GM12874 (cell line): ENCODE data around the gene ANAPC10.

Experiments
- TF ChIP-seq, protein P1 (sequence below): IDR thresholded peaks from 2 replicates; pipeline ENCODE4 v1.5.1; 2011; ENCODE audit warnings: low read depth, mild to moderate bottlenecking, control low read depth, low read length, moderate library complexity; ENCODE audit not compliant: insufficient read depth

The ANAPC10 gene

DNA sequence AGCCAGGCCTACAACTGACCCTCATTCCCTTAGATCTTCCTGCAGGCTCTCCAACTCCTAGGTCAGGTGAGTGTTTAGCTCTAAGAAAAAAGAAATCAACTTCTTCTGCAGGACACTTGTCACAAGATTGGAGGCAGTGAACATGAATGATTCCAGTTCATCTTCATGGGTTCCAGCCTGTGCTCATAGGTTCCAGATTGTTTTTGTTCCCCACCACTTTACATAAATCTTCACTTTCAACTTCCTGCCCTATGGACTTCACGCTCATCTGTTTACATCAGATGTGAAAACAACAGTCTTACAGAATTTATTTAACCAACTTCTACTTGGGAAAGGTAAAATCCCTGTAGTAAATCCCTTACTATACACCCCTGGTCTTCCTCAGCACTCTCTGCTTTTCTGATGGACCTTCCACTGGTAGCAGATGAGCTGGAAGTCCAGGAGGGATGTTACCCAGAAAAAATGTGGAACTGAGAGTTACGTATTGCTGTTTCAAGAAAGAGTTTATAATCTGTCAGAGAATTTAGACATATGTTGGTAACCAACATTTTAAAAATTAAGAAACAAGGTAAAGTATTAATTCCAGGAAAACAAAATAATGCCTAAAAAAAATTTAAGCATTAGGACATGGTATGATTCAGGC, 62.4 kb downstream of the ANAPC10 start:
- TF ChIP-seq, protein P1, sequence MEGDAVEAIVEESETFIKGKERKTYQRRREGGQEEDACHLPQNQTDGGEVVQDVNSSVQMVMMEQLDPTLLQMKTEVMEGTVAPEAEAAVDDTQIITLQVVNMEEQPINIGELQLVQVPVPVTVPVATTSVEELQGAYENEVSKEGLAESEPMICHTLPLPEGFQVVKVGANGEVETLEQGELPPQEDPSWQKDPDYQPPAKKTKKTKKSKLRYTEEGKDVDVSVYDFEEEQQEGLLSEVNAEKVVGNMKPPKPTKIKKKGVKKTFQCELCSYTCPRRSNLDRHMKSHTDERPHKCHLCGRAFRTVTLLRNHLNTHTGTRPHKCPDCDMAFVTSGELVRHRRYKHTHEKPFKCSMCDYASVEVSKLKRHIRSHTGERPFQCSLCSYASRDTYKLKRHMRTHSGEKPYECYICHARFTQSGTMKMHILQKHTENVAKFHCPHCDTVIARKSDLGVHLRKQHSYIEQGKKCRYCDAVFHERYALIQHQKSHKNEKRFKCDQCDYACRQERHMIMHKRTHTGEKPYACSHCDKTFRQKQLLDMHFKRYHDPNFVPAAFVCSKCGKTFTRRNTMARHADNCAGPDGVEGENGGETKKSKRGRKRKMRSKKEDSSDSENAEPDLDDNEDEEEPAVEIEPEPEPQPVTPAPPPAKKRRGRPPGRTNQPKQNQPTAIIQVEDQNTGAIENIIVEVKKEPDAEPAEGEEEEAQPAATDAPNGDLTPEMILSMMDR, result no peak

DNA sequence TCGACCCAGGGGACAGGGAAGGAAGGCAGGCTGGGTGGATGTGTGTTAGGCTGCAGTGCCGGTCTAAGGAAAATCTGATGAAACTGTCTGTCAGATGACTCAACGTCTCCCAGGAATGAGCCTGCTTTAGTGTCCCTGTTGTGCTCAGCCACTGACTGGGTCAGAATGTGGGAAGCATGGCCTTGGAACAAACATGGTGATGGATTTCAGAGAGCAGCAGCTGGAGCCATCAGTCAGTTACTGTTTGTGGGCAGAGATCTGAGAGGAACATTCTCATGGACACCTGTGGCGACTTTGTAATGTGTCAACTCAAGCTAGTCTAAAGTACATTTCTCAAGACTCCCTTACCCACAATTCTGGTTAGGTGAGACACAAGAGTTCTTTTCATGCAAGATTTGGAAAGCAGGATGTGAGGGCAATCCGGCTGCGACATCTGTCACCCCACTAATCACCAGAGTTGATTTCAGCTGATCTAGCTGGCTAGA, 63.2 kb downstream of the ANAPC10 start:
- TF ChIP-seq, protein P1, result no peak

DNA sequence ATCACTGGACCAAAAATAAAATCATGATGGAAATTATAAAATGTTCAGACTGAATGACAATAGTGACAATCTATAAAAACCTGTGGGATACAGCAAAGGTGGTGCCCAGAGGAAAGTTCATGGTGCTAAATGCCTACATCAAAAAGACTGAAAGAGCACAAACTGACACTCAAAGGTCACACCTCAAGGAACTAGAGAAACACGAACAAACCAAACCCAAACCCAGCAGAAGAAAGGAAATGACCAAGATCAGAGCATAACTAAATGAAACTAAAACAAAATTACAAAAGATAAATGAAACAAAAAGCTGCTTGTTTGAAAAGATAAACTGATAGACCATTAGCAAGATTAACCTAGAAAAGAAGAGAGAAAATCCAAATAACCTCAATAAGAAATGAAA, 78.7 kb downstream of the ANAPC10 start:
- TF ChIP-seq, protein P1, result no peak

DNA sequence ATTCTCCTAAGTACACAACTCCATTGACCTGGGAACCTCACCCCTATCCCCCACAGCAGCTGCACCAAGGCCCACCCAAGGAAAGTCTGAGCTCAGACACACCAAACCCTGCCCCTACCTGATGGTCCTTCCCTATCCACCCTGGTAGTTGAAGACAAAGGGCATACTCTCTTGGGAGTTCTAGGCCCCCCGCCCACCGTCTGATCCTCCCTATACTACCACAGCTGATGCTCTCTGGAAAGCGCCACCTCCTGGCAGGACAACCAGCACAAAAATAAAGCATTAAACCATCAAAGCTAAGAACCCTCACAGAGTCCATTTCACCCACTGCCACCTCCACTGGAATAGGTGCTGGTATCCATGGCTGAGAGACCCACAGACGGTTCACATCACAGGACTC, 83.6 kb downstream of the ANAPC10 start:
- TF ChIP-seq, protein P1, result no peak

DNA sequence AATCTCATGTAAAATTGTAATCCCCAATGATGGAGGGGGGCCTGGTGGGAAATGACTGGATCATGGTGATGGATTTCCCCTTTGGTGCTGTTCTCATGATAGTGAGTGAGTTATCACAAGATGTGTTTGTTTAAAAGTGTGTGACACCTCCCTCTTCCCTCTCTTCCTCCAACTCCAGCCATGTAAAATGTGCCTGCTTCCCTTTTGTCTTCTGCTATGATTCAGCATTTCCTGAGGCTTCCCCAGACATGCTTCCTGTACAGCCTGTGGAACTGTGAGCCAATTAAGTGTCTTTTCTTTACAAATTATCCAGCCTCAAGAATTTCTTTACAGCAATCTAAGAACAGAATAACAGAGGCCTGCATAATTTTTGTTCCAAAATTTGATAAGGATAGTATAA, 85.2 kb downstream of the ANAPC10 start:
- TF ChIP-seq, protein P1, result no peak

DNA sequence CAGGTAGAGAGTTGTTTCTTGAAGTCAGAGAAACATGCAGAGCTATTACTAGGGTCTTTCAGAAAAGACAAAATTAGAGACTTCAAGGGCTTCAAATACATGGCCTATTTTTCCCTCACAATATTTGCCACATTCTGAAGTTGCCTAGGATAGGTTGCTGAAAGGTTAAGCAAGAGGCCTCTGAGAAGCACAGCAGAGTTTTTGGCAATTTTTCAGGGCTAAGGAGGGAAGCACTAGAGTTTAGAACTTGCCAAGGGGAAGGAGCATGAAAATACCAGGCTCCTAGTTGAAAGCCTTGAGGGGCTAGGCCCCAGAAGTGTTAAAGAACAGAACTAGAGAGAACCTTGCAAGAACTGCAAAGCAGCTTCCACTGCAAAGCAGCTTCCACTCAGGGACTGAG, 86.4 kb downstream of the ANAPC10 start:
- TF ChIP-seq, protein P1, result no peak

DNA sequence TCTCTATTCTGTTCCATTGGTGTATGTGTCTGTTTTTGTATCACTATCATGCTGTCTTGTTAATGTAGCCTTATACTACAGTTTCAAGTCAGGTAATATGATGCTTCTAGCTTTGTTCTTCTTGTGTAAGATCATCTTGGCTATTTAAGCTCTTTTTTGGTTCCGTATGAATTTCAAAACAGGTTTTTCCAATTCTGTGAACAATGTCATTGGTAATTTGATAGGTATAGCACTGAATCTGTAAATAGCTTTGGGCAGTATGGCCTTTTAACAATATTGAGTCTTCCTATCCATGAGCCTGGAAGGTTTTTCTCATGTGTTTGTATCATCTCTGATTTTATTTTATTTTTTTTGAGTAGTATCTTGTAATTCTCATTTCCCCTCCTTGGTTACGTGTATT, 94.3 kb downstream of the ANAPC10 start:
- TF ChIP-seq, protein P1, result no peak
